HepG2 (cell line): ENCODE results near the gene FOXA1. TPM values are rescaled to one million over a fixed set of nuclear protein-coding genes. Genes with fewer than 3 reads are reported as not detected.

Experiments used
- ARNT2 ChIP-seq: sonication (generic); formaldehyde crosslinking; IDR thresholded peaks from 2 replicates; pipeline ENCODE4 v1.8.0; 2022; ENCODE audit warnings: mild to moderate bottlenecking, low read depth, missing genetic modification reagents, moderate library complexity
- ASH2L ChIP-seq: fragments of 300-600, 200-600 bp; sonication (generic); IDR thresholded peaks from 2 replicates; pipeline ENCODE4 v1.7.0; 2017; ENCODE audit warnings: low read depth, mild to moderate bottlenecking, moderate library complexity, mixed read lengths, low read length; ENCODE audit not compliant: insufficient read length
- FOXK2 ChIP-seq: fragments of 450-650 bp; IDR thresholded peaks from 2 replicates; pipeline ENCODE4 v1.6.1; 2016
- NFKBIZ ChIP-seq: IDR thresholded peaks from 2 replicates; pipeline ENCODE4 v1.6.1; 2018; ENCODE audit warnings: missing genetic modification reagents, missing compliant biosample characterization
- REPIN1 ChIP-seq: sonication (generic); formaldehyde crosslinking; IDR thresholded peaks from 2 replicates; pipeline ENCODE4 v1.8.0; 2022; ENCODE audit warnings: missing genetic modification reagents, low read depth, mild to moderate bottlenecking, borderline replicate concordance
- XRCC5 ChIP-seq: fragments of 200-400 bp; formaldehyde crosslinking; optimal IDR thresholded peaks from 2 replicates; pipeline ENCODE3; 2017; ENCODE audit warnings: mild to moderate bottlenecking, low read length
- ZNF20 ChIP-seq: sonication (generic); formaldehyde crosslinking; IDR thresholded peaks from 2 replicates; pipeline ENCODE4 v1.4.0; 2020; ENCODE audit warnings: mild to moderate bottlenecking, moderate library complexity, missing genetic modification reagents
- ZNF224 ChIP-seq: sonication (generic); formaldehyde crosslinking; IDR thresholded peaks from 2 replicates; pipeline ENCODE4 v1.5.0; 2020; ENCODE audit warnings: mild to moderate bottlenecking, missing genetic modification reagents
- ZNF333 ChIP-seq: sonication (generic); formaldehyde crosslinking; IDR thresholded peaks from 2 replicates; pipeline ENCODE4 v1.4.0; 2020; ENCODE audit warnings: mild to moderate bottlenecking, missing genetic modification reagents, borderline replicate concordance
- ZNF776 ChIP-seq: sonication (generic); formaldehyde crosslinking; IDR thresholded peaks from 2 replicates; pipeline ENCODE4 v1.4.0; 2020; ENCODE audit warnings: mild to moderate bottlenecking, missing genetic modification reagents
- polyA plus RNA-seq, 8 experiments: library from polyadenylated mRNA; depleted of rRNA in 3 of 8; stranded (reverse) in 7 of 8; unstranded in 1 of 8; fragments of >200 nt; fragmentation: Illumina TruSeq in 4 of 8; extraction: Trizol in 4 of 8; gene quantifications; 2 replicates each; pipeline versions ENCODE4 v1.2.1 to v1.2.3, GENCODE V29; 2011 to 2016; ENCODE audit warnings: low read depth in 4 of 8, missing spikeins in 1 of 8, mixed read lengths in 1 of 8; ENCODE audit not compliant: insufficient read depth in 1 of 8
- total RNA-seq, 5 experiments: library from RNA; depleted of rRNA; stranded (reverse); fragments of >200 nt; fragmentation: Illumina TruSeq; extraction: Trizol; gene quantifications; 2 replicates each; pipeline ENCODE4 v1.2.3, GENCODE V29; 2016; ENCODE audit warnings: low read depth in 1 of 5
- TF ChIP-seq, protein P1 (sequence below): sonication (generic); formaldehyde crosslinking; IDR thresholded peaks from 2 replicates; pipeline ENCODE4 v1.4.0; 2020; ENCODE audit warnings: missing genetic modification reagents, borderline replicate concordance
- TF ChIP-seq, protein P2 (sequence below): sonication (generic); formaldehyde crosslinking; IDR thresholded peaks from 2 replicates; pipeline ENCODE4 v1.4.0; 2020; ENCODE audit warnings: mild to moderate bottlenecking, missing genetic modification reagents
- TF ChIP-seq, protein P3 (sequence below): sonication (generic); formaldehyde crosslinking; IDR thresholded peaks from 2 replicates; pipeline ENCODE4 v1.4.0; 2020; ENCODE audit warnings: missing genetic modification reagents
- TF ChIP-seq, protein P4 (sequence below): sonication (generic); formaldehyde crosslinking; IDR thresholded peaks from 2 replicates; pipeline ENCODE4 v1.8.1; 2022; ENCODE audit warnings: low read depth, mild to moderate bottlenecking, missing genetic modification reagents
- TF ChIP-seq, protein P5 (sequence below): sonication (generic); formaldehyde crosslinking; IDR thresholded peaks from 2 replicates; pipeline ENCODE4 v1.4.0; 2020; ENCODE audit warnings: mild to moderate bottlenecking, missing genetic modification reagents
- TF ChIP-seq, protein P6 (sequence below): sonication (generic); formaldehyde crosslinking; IDR thresholded peaks from 2 replicates; pipeline ENCODE4 v1.5.0; 2020; ENCODE audit warnings: missing genetic modification reagents
- TF ChIP-seq, protein P7 (sequence below): sonication (generic); formaldehyde crosslinking; IDR thresholded peaks from 2 replicates; pipeline ENCODE4 v1.4.0; 2020; ENCODE audit warnings: mild to moderate bottlenecking, missing genetic modification reagents, borderline replicate concordance

FOXA1 gene
- total and polyA plus RNA-seq, 2 of the 13 experiments (the other 11 are each of a cell fraction or from before 2014, with no cell fraction given) = 43.4 to 58.6 TPM

DNA sequence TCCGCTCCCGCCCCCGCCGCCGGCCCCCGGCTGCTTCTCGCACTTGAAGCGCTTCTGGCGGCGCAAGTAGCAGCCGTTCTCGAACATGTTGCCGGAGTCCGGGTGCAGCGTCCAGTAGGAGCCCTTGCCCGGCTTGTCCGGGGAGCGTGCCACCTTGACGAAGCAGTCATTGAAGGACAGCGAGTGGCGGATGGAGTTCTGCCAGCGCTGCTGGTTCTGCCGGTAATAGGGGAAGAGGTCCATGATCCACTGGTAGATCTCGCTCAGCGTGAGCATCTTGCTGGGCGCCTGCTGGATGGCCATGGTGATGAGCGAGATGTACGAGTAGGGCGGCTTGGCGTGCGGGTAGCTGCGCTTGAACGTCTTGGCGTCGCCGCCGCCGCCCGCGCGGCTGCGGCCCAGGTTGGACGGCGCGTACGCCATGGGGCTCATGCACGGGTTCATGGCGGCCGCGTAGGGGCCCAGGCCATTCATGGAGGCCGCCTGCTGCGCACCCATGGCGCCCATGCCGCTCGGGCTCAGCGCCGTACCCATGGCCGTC is 3.0 kb downstream of the FOXA1 start (continued):
- TF ChIP-seq ZNF20 (CRISPR knock-in tag) (no peak), ZNF224 (no peak), ZNF333 (CRISPR knock-in tag) (peak; percentile 66; the same call in 1 of the 2 replicates), ARNT2 (CRISPR knock-in tag) (no peak), ASH2L (no peak), XRCC5 (no peak), NFKBIZ (CRISPR knock-in tag) (no peak), FOXK2 (no peak), REPIN1 (CRISPR knock-in tag) (no peak), ZNF776 (CRISPR knock-in tag) (peak; percentile 51; the same call in 1 of the 2 replicates)
- TF ChIP-seq, protein P1, sequence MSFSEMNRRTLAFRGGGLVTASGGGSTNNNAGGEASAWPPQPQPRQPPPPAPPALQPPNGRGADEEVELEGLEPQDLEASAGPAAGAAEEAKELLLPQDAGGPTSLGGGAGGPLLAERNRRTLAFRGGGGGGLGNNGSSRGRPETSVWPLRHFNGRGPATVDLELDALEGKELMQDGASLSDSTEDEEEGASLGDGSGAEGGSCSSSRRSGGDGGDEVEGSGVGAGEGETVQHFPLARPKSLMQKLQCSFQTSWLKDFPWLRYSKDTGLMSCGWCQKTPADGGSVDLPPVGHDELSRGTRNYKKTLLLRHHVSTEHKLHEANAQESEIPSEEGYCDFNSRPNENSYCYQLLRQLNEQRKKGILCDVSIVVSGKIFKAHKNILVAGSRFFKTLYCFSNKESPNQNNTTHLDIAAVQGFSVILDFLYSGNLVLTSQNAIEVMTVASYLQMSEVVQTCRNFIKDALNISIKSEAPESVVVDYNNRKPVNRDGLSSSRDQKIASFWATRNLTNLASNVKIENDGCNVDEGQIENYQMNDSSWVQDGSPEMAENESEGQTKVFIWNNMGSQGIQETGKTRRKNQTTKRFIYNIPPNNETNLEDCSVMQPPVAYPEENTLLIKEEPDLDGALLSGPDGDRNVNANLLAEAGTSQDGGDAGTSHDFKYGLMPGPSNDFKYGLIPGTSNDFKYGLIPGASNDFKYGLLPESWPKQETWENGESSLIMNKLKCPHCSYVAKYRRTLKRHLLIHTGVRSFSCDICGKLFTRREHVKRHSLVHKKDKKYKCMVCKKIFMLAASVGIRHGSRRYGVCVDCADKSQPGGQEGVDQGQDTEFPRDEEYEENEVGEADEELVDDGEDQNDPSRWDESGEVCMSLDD (CRISPR knock-in tag) = no peak
- TF ChIP-seq, protein P2, sequence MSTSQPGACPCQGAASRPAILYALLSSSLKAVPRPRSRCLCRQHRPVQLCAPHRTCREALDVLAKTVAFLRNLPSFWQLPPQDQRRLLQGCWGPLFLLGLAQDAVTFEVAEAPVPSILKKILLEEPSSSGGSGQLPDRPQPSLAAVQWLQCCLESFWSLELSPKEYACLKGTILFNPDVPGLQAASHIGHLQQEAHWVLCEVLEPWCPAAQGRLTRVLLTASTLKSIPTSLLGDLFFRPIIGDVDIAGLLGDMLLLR (CRISPR knock-in tag) = 0 out of 2 replicates have a peak, but pooled peaks have one; percentile 34
- TF ChIP-seq, protein P3, sequence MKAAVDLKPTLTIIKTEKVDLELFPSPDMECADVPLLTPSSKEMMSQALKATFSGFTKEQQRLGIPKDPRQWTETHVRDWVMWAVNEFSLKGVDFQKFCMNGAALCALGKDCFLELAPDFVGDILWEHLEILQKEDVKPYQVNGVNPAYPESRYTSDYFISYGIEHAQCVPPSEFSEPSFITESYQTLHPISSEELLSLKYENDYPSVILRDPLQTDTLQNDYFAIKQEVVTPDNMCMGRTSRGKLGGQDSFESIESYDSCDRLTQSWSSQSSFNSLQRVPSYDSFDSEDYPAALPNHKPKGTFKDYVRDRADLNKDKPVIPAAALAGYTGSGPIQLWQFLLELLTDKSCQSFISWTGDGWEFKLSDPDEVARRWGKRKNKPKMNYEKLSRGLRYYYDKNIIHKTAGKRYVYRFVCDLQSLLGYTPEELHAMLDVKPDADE (CRISPR knock-in tag) = no peak
- TF ChIP-seq, protein P4, sequence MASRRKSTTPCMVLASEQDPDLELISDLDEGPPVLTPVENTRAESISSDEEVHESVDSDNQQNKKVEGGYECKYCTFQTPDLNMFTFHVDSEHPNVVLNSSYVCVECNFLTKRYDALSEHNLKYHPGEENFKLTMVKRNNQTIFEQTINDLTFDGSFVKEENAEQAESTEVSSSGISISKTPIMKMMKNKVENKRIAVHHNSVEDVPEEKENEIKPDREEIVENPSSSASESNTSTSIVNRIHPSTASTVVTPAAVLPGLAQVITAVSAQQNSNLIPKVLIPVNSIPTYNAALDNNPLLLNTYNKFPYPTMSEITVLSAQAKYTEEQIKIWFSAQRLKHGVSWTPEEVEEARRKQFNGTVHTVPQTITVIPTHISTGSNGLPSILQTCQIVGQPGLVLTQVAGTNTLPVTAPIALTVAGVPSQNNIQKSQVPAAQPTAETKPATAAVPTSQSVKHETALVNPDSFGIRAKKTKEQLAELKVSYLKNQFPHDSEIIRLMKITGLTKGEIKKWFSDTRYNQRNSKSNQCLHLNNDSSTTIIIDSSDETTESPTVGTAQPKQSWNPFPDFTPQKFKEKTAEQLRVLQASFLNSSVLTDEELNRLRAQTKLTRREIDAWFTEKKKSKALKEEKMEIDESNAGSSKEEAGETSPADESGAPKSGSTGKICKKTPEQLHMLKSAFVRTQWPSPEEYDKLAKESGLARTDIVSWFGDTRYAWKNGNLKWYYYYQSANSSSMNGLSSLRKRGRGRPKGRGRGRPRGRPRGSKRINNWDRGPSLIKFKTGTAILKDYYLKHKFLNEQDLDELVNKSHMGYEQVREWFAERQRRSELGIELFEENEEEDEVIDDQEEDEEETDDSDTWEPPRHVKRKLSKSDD = 0 out of 2 replicates have a peak, but pooled peaks have one; percentile 86
- TF ChIP-seq, protein P5, sequence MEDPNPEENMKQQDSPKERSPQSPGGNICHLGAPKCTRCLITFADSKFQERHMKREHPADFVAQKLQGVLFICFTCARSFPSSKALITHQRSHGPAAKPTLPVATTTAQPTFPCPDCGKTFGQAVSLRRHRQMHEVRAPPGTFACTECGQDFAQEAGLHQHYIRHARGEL (CRISPR knock-in tag) = no peak
- TF ChIP-seq, protein P6, sequence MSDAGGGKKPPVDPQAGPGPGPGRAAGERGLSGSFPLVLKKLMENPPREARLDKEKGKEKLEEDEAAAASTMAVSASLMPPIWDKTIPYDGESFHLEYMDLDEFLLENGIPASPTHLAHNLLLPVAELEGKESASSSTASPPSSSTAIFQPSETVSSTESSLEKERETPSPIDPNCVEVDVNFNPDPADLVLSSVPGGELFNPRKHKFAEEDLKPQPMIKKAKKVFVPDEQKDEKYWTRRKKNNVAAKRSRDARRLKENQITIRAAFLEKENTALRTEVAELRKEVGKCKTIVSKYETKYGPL (CRISPR knock-in tag) = no peak
- TF ChIP-seq, protein P7, sequence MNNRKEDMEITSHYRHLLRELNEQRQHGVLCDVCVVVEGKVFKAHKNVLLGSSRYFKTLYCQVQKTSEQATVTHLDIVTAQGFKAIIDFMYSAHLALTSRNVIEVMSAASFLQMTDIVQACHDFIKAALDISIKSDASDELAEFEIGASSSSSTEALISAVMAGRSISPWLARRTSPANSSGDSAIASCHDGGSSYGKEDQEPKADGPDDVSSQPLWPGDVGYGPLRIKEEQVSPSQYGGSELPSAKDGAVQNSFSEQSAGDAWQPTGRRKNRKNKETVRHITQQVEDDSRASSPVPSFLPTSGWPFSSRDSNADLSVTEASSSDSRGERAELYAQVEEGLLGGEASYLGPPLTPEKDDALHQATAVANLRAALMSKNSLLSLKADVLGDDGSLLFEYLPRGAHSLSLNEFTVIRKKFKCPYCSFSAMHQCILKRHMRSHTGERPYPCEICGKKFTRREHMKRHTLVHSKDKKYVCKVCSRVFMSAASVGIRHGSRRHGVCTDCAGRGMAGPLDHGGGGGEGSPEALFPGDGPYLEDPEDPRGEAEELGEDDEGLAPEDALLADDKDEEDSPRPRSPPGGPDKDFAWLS (CRISPR knock-in tag) = no peak
